Measurements from ENCODE around the gene CSNK1G2.

Gene CSNK1G2

GRCh38 chr19:1953441-1954094, 12.6 kb downstream of the CSNK1G2 start:
- no peak for TF ChIP-seq POLR2A (IDR thresholded peaks at IDR 0.05; ENCODE audit: extremely low read depth, insufficient read length)
- TF ChIP-seq MAX (IDR thresholded peaks at IDR 0.05; ENCODE audit: low read depth, low read length), result no peak
- TF ChIP-seq CTCF (IDR thresholded peaks at IDR 0.05; ENCODE audit: low read depth, low read length), result no peak
- TF ChIP-seq MYC (IDR thresholded peaks at IDR 0.05; ENCODE audit: low read depth, low read length), result no peak
- DNase-seq (ENCODE audit: low read depth), result no peak

GRCh38 chr19:1954532-1954933, 13.6 kb downstream of the CSNK1G2 start:
- H3K4me3 ChIP-seq (ENCODE audit: low read depth, low read length), result no peak overlapping the region
- TF ChIP-seq POLR2A (IDR thresholded peaks at IDR 0.05; ENCODE audit: extremely low read depth, insufficient read length) (no peak), CTCF (IDR thresholded peaks at IDR 0.05; ENCODE audit: low read depth, low read length) (no peak), MYC (IDR thresholded peaks at IDR 0.05; ENCODE audit: low read depth, low read length) (no peak), MAX (IDR thresholded peaks at IDR 0.05; ENCODE audit: low read depth, low read length) (no peak)
- DNase-seq (ENCODE audit: low read depth), result no peak

More at GRCh38 chr19:1953441-1954094, 12.6 kb downstream of the CSNK1G2 start:
- H3K4me3 ChIP-seq (ENCODE audit: low read depth, low read length), result no peak overlapping the region

- H3K4me3 ChIP-seq (ENCODE audit: low read depth, low read length), result no peak overlapping the region
Measured at GRCh38 chr19:1955171-1956121, 14.5 kb downstream of the CSNK1G2 start.

GRCh38 chr19:1956122-1956494, 15.1 kb downstream of the CSNK1G2 start:
- TF ChIP-seq MYC (IDR thresholded peaks at IDR 0.05; ENCODE audit: low read depth, low read length) (no peak), CTCF (IDR thresholded peaks at IDR 0.05; ENCODE audit: low read depth, low read length) (no peak), POLR2A (IDR thresholded peaks at IDR 0.05; ENCODE audit: extremely low read depth, insufficient read length) (no peak), MAX (IDR thresholded peaks at IDR 0.05; ENCODE audit: low read depth, low read length) (no peak)
- DNase-seq (ENCODE audit: low read depth), result no peak
- no peak overlapping the region for H3K4me3 ChIP-seq (ENCODE audit: low read depth, low read length)

More at GRCh38 chr19:1955171-1956121, 14.5 kb downstream of the CSNK1G2 start:
- TF ChIP-seq POLR2A (IDR thresholded peaks at IDR 0.05; ENCODE audit: extremely low read depth, insufficient read length) (no peak), MAX (IDR thresholded peaks at IDR 0.05; ENCODE audit: low read depth, low read length) (no peak), MYC (IDR thresholded peaks at IDR 0.05; ENCODE audit: low read depth, low read length) (no peak), CTCF (IDR thresholded peaks at IDR 0.05; ENCODE audit: low read depth, low read length) (no peak)
- no peak for DNase-seq (ENCODE audit: low read depth)

GRCh38 chr19:1956868-1957492, 16.0 kb downstream of the CSNK1G2 start:
- no peak for TF ChIP-seq POLR2A (IDR thresholded peaks at IDR 0.05; ENCODE audit: extremely low read depth, insufficient read length)
- TF ChIP-seq MAX (IDR thresholded peaks at IDR 0.05; ENCODE audit: low read depth, low read length), result no peak
- TF ChIP-seq CTCF (IDR thresholded peaks at IDR 0.05; ENCODE audit: low read depth, low read length), result no peak
- no peak for TF ChIP-seq MYC (IDR thresholded peaks at IDR 0.05; ENCODE audit: low read depth, low read length)
- H3K4me3 ChIP-seq (ENCODE audit: low read depth, low read length), result no peak overlapping the region
- no peak for DNase-seq (ENCODE audit: low read depth)
